HG03439 (cell line): ENCODE measurements around the gene MED16.
"Not testable (repeated sequence)": the region's sequence is repeated elsewhere in the genome, so short reads cannot be mapped to it uniquely, and the experiment has no call there.

ENCODE experiments used
- ATAC-seq: cut with Tn5 transposase; IDR thresholded peaks from one replicate; pipeline ENCODE4 v1.9.1; 2021; ENCODE audit warnings: mild to moderate bottlenecking, moderate library complexity; ENCODE audit not compliant: unreplicated experiment

Gene MED16

DNA sequence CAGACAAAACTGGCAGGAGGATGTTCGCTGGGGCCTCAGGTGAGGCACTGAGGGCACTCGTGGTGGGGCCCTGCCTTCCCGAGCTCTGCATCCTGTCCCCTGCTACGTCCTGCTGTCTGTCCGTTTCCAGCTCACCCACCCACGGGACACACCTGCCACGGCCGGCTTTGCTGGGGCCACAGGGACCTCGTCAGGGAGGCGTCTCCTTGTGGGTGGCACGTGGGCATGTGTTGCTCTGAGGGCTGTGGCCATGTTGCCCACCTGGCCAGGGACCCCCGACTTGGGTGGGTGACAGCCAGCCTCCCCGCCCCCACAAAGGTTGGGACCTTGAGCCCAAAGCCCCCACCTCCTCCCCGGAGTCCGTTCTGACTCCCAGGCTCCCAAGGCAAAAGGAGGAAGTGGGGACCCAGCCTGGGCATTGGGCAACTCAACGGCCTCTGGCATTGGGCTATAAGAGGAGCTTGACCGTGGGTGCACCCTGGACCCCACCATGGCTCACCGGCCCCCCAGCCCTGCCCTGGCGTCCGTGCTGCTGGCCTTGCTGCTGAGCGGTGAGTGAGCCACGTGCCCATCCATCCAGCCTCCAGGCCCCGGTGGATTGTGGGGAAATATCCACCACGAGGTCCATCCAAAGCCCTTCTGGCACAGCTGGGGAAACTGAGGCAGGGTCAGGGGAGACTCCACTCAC, 52.3 kb downstream of the MED16 start, which contains the start of gene PRTN3:
Gene PRTN3 (plus strand): TSS at position 481 of the 688 bp plus-strand sequence. CDS start 10 bp downstream, at position 491.
- no peak for ATAC-seq

DNA sequence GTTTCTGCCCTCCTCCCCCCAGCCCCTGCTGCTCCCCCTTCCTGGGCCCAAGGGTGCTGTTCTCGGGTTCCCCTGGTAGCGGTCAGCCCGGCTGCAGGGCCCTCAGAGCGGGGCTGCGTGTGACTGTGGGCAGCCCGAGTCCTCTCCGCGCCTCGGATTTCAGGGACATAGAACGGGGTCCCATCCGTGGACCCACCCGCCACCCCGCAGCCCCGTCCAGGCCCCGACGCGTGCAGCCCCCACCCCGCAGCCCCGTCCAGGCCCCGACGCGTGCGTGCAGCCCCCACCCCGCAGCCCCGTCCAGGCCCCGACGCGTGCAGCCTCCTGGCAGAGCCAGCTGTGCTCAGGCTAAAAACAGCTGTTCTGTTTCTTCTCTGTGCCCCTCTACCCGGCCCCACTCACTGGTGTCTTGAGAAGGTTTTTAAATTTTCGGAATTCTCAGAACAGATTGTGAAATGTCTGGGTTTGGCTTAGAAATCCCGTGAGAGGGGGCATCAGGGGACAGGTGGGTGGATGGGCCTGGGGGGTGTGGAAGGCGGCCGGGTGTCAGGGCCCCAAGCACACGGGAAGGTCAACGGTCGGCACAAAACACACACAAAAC, 57.7 kb downstream of the MED16 start:
- no peak for ATAC-seq

- ATAC-seq = no peak
Observed at GRCh38 chr19:834216-834615, 58.8 kb downstream of the MED16 start.

DNA sequence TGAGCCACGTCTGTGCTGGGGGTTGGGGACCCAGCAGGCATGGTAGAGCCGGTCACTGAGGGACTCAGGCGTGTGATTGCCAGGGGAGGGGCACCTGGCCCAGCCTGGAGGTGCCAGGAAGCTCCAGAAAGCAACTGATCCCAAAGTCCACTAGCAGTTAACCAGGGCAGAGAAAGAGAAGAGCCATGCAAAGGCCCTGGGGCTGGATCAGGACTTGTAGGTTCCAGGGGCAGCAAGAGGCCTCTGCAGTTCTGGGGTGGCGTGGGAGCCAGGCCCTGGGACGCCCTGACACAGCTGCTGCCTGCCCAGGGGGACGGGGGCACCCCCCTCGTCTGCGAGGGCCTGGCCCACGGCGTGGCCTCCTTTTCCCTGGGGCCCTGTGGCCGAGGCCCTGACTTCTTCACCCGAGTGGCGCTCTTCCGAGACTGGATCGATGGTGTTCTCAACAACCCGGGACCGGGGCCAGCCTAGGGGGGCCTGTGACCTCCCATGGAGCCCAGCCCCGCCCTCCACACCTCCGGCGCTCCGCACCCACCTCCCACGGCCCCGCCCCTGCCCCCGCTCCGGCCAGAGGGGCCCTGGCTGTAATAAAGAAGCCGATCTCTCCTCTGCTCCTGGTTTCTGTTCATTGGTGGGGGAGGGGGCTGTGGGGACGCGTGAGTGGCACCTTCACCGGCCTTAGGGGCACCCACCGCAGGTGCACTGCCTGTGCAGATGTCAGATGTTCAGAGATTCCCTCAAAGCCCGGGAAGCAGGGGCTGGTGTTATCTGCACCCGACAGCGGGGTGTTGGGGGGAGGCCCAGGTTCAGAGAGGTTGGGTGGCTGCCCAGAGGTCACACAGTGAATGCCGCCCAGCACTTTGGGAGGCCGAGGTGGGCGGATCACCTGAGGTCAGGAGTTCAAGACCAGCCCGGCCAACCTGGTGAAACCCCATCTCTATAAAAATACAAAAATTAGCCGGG, 61.3 kb downstream of the MED16 start:
- ATAC-seq = no peak

DNA sequence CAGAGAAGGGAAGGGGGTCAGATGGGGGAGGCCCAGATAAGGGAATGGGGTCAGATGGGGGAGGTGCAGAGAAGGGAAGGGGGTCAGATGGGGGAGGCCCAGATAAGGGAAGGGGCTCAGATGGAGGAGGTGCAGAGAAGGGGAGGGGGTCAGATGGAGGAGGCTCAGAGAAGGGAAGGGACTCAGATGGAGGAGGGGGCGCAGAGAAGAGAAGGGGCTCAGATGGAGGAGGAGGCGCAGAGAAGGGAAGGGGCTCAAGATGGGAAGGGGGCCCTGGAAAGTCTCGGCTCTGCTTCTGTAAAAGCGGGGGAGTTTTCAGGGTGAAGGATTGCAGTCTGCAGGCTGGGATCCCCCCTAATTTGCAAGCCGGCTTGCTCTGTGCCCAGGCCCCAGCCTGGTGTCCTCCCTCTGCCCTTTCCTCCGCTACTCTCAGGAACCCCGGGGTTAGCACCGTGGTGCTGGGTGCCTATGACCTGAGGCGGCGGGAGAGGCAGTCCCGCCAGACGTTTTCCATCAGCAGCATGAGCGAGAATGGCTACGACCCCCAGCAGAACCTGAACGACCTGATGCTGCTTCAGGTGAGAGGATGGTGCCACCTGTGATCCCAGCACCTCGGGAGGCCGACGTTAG, 63.7 kb downstream of the MED16 start:
- ATAC-seq = no peak

DNA sequence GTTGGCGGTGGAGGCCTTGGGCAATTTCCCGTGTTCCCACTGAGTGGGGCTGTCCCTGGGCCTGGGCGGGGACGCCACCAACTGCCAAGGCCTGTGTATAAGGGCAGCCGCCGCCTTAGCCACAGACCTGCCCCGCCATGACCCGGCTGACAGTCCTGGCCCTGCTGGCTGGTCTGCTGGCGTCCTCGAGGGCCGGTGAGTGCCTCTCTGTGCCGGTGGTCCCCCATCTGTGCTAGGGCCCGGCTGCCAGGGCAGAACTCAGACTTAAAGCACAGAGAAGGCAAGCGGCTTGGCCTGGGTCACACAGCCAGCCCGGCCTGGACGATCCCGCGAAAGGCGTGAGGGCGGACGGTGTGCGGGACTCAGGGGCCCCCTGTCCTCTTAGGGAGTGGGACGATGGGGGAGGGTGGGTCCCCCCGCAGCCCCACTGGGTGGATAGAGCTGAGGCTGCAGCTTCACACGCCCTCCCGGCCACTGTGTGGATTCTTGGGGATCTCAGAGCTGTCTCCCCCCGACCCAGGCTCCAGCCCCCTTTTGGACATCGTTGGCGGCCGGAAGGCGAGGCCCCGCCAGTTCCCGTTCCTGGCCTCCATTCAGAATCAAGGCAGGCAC, 65.2 kb downstream of the MED16 start, which contains the start of gene AZU1:
Gene AZU1 (plus strand): TSS at position 128 of the 612 bp plus-strand sequence. CDS start 10 bp downstream, at position 138.
- ATAC-seq = no peak

DNA sequence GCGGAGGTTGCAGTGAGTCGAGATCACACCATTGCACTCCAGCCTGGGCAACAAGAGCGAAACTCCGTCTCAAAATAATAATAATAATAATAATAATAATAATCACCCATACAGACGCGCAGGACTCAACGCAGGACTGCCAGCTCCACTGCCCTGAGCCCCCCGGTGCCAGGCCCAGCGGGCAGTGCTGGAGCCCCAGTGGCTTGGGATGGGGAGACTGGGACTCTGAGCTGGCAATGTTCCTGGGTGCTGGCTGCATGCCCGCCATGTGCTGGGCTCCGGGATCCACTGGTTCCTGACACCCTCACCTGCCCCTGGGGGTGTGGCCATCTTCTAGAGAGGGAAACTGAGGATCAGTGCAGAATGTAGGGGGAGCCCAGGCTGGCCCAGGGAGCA, 65.7 kb downstream of the MED16 start:
- no peak for ATAC-seq

- no peak for ATAC-seq
Observed at GRCh38 chr19:825897-826644, 66.9 kb downstream of the MED16 start.

- no peak for ATAC-seq
Observed at GRCh38 chr19:824885-825284, 68.1 kb downstream of the MED16 start.

DNA sequence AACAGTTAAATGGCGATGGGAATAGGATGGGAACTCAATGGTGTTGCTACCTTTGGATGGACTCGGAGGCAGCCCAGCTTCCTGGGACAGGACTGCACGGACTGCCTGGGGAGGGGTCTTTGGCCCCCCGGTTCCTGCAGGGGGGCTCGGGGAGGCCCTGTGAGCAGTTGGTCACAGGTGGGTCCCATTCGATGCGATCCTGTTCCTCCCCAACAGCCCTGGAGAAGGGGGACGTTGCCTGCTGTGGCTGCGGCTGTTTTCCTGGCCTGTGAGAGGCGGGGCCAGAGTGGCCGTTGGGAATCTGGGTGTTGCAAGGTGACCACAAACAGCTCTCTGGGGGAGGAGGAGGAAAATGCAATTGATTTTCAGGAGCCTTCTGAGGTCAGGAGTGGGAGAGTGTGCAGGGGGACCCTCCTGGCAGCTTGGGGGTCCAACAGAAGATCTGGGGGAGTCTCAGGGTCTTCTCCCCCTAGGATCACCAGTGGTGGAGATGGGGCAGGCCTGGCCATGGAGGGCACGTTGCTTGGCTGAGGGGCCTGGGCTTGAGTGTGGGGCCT, 69.3 kb downstream of the MED16 start:
- ATAC-seq = no peak

GRCh38 chr19:821825-822503, 71.0 kb downstream of the MED16 start, which contains the start of gene PLPPR3:
TSS of gene PLPPR3 (minus strand) at chr19:821955. CDS start at chr19:821559, 396 bp downstream.
- ATAC-seq = no peak

- ATAC-seq = no peak
Observed at GRCh38 chr19:821231-821824, 71.7 kb downstream of the MED16 start.

GRCh38 chr19:820212-820611, 72.8 kb downstream of the MED16 start:
- ATAC-seq = not testable (repeated sequence)
